ENCODE data around the gene SNRNP25.
"Not testable (repeated sequence)": the region's sequence is repeated elsewhere in the genome, so short reads cannot be mapped to it uniquely, and the experiment has no call there.

The SNRNP25 gene

GRCh38 chr16:53346-54236 lies at the start of gene SNRNP25, which contains the start of gene POLR3K:
Gene SNRNP25 (plus strand): TSS chr16:53828. CDS start chr16:54017, 189 bp downstream.
Gene POLR3K (minus strand): TSS chr16:53608. CDS start chr16:53586, 22 bp downstream.
- DNase-seq = peak; percentile 98

GRCh38 chr16:9903-10665 lies 43.5 kb upstream of the SNRNP25 start:
- DNase-seq = no peak

- DNase-seq = peak; percentile 94
These were observed 42.9 kb upstream of the SNRNP25 start for GRCh38 chr16:10772-11171.

- DNase-seq = not testable (repeated sequence)
These were observed 36.4 kb upstream of the SNRNP25 start for GRCh38 chr16:17062-17765.

GRCh38 chr16:20886-21285 lies 32.7 kb upstream of the SNRNP25 start:
- DNase-seq = not testable (repeated sequence)

GRCh38 chr16:24151-24550 lies 29.5 kb upstream of the SNRNP25 start:
- DNase-seq = not testable (repeated sequence)

- DNase-seq = not testable (repeated sequence)
These were observed 27.7 kb upstream of the SNRNP25 start for GRCh38 chr16:25926-26348.

GRCh38 chr16:30627-31026 lies 23.0 kb upstream of the SNRNP25 start:
- not testable (repeated sequence) for DNase-seq

- not testable (repeated sequence) for DNase-seq
These were observed 20.3 kb upstream of the SNRNP25 start for GRCh38 chr16:33154-33876.

GRCh38 chr16:33877-34647 lies 19.6 kb upstream of the SNRNP25 start:
- no peak for DNase-seq

- no peak for DNase-seq
These were observed 19.0 kb upstream of the SNRNP25 start for GRCh38 chr16:34648-34987.

- DNase-seq = no peak
These were observed 18.5 kb upstream of the SNRNP25 start for GRCh38 chr16:35011-35677.

- DNase-seq = no peak
These were observed 17.8 kb upstream of the SNRNP25 start for GRCh38 chr16:35678-36305.

- DNase-seq = no peak
These were observed 17.2 kb upstream of the SNRNP25 start for GRCh38 chr16:36336-36984.

- no peak for DNase-seq
These were observed 16.1 kb upstream of the SNRNP25 start for GRCh38 chr16:37511-37910.

- not testable (repeated sequence) for DNase-seq
These were observed 15.4 kb upstream of the SNRNP25 start for GRCh38 chr16:38206-38605.

- DNase-seq = peak; percentile 74
These were observed 14.4 kb upstream of the SNRNP25 start for GRCh38 chr16:38941-39892.

- no peak for DNase-seq
These were observed 12.1 kb upstream of the SNRNP25 start for GRCh38 chr16:41439-42068.

Measured in CD4-positive, alpha-beta T cell treated with Interleukin-17A for 1 hour (primary cell).